NB4 (cell line): Measurements from ENCODE around the gene TMEM63C.

ENCODE experiments used
- CTCF ChIP-seq: IDR thresholded peaks from one replicate; pipeline ENCODE4 v1.5.1; 2012; ENCODE audit warnings: low read depth, low read length
- POLR2A ChIP-seq: IDR thresholded peaks from 2 replicates; pipeline ENCODE4 v1.6.1; 2011; ENCODE audit warnings: mild to moderate bottlenecking; ENCODE audit not compliant: insufficient read length; ENCODE audit errors: extremely low read depth
- TF ChIP-seq, protein P1 (sequence below): IDR thresholded peaks from 2 replicates; pipeline ENCODE4 v1.6.1; 2011; ENCODE audit warnings: low read depth, low read length

GRCh38 chr14:77208979-77209318, 27.4 kb downstream of the TMEM63C start:
- TF ChIP-seq CTCF: no peak
- no peak for TF ChIP-seq POLR2A
- TF ChIP-seq, protein P1, sequence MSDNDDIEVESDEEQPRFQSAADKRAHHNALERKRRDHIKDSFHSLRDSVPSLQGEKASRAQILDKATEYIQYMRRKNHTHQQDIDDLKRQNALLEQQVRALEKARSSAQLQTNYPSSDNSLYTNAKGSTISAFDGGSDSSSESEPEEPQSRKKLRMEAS: no peak
